Measurements from ENCODE around the gene CACNA1D.

Gene CACNA1D

DNA sequence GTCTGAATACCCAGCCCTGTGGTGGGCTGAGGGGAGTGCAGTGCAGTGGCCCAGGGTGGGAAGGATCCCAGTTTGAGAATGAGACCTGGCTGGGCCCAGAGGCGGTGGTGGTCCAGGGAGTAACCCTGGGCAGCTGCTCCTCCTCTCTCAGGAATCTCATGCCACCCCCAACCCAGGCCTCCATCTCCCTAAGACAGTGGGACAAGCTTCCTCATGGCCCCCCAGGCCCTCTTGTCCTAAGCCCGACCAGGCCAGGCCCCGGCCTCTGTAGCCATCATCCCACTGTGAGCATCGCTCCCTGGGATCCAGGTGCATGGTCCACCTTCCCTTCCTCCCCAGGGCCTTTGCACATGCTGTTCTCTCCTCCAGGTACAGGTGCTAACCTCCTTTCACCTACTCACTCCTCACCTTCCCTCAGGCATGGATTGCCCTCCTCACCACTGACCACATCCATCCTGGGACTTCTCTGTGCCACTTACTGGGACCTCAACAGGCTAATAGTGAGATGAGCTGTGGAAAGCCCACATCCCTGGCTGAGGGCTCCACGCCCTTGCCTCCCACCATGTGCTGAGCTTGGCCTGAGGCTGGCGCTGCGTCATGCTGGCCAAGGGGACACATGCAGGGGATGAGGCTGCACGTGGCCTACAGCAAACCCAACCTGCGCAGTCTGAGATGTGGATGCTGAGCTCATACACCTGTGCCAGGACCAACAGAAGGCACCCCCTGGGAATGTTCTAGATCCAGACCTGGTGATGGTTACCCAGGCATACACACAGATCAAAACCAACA is 341.9 kb downstream of the CACNA1D start:
- Histone ChIP-seq H3K36me3 (ENCODE audit: control insufficient read depth in 5 of 5, insufficient read depth in 5 of 5, low read length in 5 of 5) (no peaks in the 10 kb centered on the region), H3K4me3 (ENCODE audit: low read depth in 1 of 5, low read length in 5 of 5) (no peak overlapping the region), H3K27me3 (ENCODE audit: control insufficient read depth in 5 of 5, insufficient read depth in 4 of 5, low read length in 5 of 5) (no peaks in the 10 kb centered on the region), H3K27ac (ENCODE audit: low read depth, low read length) (no peak overlapping the region), H3K9ac (ENCODE audit: low read length in 5 of 5) (no peak overlapping the region), H3K9me3 (ENCODE audit: control insufficient read depth in 5 of 5, low read length in 5 of 5) (no peaks in the 10 kb centered on the region), H3K4me1 (ENCODE audit: control insufficient read depth in 5 of 5, insufficient read depth in 5 of 5, low read length in 5 of 5) (no peaks in the 10 kb centered on the region)

DNA sequence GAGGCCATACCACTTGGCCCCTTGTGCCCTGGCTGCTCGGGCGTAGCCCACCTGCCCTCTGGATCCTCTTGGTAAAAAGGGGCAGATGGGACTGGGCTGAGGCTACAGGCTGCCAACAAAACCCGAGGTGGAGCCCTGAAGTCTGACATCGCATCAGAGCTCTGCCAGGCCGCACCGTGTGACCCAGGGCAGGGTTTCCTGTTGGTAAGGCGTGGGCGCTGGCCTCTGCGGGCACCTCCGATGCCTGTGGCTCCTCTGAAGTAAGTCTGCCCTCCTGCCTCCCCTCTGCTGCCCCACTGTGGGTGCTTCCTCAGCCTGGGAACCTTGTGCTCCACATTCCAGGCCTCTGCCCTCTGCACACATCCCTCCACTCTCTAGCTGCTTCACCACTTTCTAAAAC is 342.9 kb downstream of the CACNA1D start:
- no peak overlapping the region for H3K27ac ChIP-seq (ENCODE audit: low read depth, low read length)
- H3K9ac ChIP-seq (ENCODE audit: low read length in 5 of 5), result no peak overlapping the region
- no peak overlapping the region for H3K4me3 ChIP-seq (ENCODE audit: low read depth in 1 of 5, low read length in 5 of 5)
- H3K27me3 ChIP-seq (ENCODE audit: control insufficient read depth in 5 of 5, insufficient read depth in 4 of 5, low read length in 5 of 5), result no peaks in the 10 kb centered on the region
- H3K4me1 ChIP-seq (ENCODE audit: control insufficient read depth in 5 of 5, insufficient read depth in 5 of 5, low read length in 5 of 5), result no peaks in the 10 kb centered on the region
- H3K9me3 ChIP-seq (ENCODE audit: control insufficient read depth in 5 of 5, low read length in 5 of 5), result no peaks in the 10 kb centered on the region
- no peaks in the 10 kb centered on the region for H3K36me3 ChIP-seq (ENCODE audit: control insufficient read depth in 5 of 5, insufficient read depth in 5 of 5, low read length in 5 of 5)

DNA sequence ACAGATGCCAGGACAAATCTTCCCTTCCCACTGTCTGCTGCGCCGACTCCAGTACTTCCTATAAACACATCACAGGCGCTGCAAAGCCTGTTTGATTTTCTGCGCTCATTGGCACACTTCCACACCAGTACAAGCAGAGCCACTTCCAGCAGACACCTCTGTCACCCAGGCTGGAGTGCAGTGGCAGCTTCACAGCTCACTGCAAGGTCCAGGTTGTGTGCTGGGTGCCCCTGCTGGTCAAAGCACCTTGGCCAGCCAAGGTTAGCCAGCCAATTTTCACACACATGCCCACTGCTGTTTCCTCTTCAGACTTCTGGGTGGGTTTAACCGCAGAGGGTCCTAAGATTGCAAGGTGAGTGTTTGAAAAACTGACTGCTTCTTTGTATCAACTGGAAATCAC is 346.9 kb downstream of the CACNA1D start:
- H3K27ac ChIP-seq (ENCODE audit: low read depth, low read length), result no peak overlapping the region
- H3K9me3 ChIP-seq (ENCODE audit: control insufficient read depth in 5 of 5, low read length in 5 of 5), result no peaks in the 10 kb centered on the region

DNA sequence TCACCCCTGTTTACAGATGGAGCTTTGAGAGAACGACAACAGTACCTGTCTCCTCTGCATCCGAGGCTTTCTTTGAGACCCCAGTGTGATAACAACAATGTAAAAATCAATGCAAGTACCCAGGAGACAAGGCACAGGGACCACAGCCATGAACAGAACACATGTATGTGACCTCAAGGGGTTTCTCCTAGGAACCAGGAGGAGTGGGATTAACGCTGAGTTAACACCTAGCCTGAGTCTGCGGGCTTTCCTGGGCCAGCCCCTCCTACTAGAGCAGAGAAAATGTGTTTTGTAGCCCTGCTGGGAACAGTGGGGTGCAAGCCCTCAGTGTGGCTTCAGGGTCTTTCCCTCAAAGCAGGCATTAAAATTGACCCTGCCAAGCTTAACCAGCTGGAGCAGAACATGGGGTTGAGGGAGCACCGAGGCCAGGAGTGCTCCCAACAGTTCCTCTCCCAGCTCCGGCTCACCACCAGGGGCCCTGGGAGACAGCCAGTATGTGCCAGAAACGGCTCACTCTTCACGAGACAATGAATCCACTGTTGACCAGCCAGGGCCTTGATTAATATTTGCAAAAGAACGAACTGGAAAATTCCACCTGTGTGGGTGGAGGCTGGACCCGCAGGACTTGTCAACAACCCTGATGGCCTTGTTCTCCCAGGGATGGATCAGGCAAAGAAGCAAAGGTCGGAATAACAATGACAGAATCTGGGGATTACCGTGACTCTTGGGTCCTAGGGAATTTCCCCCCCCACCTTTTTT is 348.2 kb downstream of the CACNA1D start:
- Histone ChIP-seq H3K4me3 (ENCODE audit: low read depth in 1 of 5, low read length in 5 of 5) (no peak overlapping the region), H3K4me1 (ENCODE audit: control insufficient read depth in 5 of 5, insufficient read depth in 5 of 5, low read length in 5 of 5) (peaks cover 0 to 18% (median 13%) of the 10 kb centered on the region in 5 donors), H3K27ac (ENCODE audit: low read depth, low read length) (no peak overlapping the region), H3K27me3 (ENCODE audit: control insufficient read depth in 5 of 5, insufficient read depth in 4 of 5, low read length in 5 of 5) (peaks cover 6 to 20% (median 12%) of the 10 kb centered on the region in 5 donors), H3K9me3 (ENCODE audit: control insufficient read depth in 5 of 5, low read length in 5 of 5) (no peaks in the 10 kb centered on the region), H3K36me3 (ENCODE audit: control insufficient read depth in 5 of 5, insufficient read depth in 5 of 5, low read length in 5 of 5) (no peaks in the 10 kb centered on the region), H3K9ac (ENCODE audit: low read length in 5 of 5) (no peak overlapping the region)

More for the DNA sequence above, 346.9 kb downstream of the CACNA1D start:
- H3K36me3 ChIP-seq (ENCODE audit: control insufficient read depth in 5 of 5, insufficient read depth in 5 of 5, low read length in 5 of 5), result no peaks in the 10 kb centered on the region
- H3K9ac ChIP-seq (ENCODE audit: low read length in 5 of 5), result no peak overlapping the region
- peaks cover 0 to 10% (median 4%) of the 10 kb centered on the region in 5 donors for H3K27me3 ChIP-seq (ENCODE audit: control insufficient read depth in 5 of 5, insufficient read depth in 4 of 5, low read length in 5 of 5)
- H3K4me1 ChIP-seq (ENCODE audit: control insufficient read depth in 5 of 5, insufficient read depth in 5 of 5, low read length in 5 of 5), result peaks cover 0 to 11% (median 7%) of the 10 kb centered on the region in 5 donors
- H3K4me3 ChIP-seq (ENCODE audit: low read depth in 1 of 5, low read length in 5 of 5), result no peak overlapping the region

DNA sequence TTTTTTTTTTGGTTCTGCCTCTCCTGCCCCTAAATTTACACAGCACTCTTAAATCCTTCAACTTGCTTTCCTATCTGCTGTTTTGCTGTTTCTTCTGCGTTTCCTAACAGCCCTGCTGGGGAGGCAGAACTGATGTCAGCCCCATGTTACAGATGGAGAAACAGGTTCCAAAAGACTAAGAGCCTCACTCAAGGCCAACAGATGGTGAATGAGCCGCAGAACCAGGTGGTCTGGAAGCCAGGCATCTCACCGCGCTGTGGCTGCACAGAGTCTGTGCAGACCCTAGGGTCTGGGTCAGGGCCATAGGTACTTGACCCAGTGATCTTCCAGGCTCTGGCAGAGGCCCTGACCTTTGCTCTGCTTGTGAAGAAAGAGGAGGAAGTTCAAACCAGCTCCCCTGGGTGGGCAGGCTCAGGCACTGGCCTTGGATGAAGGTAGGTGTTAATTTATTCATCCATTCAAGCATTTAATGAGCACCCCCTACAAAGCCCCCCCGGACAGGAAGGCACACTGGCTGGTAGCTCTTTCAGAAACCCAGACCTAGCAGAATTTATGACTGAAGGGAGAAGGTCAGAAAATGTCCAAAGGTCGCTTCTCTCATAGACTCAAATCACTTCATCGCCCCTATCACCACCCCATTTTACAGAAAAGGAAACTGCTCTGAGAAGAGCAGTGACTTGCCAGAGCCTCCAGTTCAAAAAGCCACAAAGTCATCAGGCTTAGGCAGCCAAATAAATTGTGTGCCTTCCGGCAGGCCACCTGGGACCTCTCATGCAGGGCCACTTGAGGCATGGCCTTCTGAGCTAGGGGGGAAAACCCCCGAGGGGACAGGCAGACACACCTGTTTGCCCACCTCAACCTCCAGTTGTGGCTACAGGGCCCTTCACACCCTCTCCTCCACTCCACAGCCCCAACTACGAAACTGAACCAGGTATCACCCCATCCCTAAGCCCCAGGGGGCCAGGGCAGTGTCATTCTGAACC is 349.1 kb downstream of the CACNA1D start:
- H3K9ac ChIP-seq (ENCODE audit: low read length in 5 of 5), result no peak overlapping the region
- no peaks in the 10 kb centered on the region for H3K36me3 ChIP-seq (ENCODE audit: control insufficient read depth in 5 of 5, insufficient read depth in 5 of 5, low read length in 5 of 5)
- peaks cover 6 to 21% (median 15%) of the 10 kb centered on the region in 5 donors for H3K27me3 ChIP-seq (ENCODE audit: control insufficient read depth in 5 of 5, insufficient read depth in 4 of 5, low read length in 5 of 5)
- H3K27ac ChIP-seq (ENCODE audit: low read depth, low read length), result no peak overlapping the region
- no peaks in the 10 kb centered on the region for H3K9me3 ChIP-seq (ENCODE audit: control insufficient read depth in 5 of 5, low read length in 5 of 5)
- H3K4me1 ChIP-seq (ENCODE audit: control insufficient read depth in 5 of 5, insufficient read depth in 5 of 5, low read length in 5 of 5), result peaks cover 0 to 18% (median 13%) of the 10 kb centered on the region in 5 donors
- no peak overlapping the region for H3K4me3 ChIP-seq (ENCODE audit: low read depth in 1 of 5, low read length in 5 of 5)

DNA sequence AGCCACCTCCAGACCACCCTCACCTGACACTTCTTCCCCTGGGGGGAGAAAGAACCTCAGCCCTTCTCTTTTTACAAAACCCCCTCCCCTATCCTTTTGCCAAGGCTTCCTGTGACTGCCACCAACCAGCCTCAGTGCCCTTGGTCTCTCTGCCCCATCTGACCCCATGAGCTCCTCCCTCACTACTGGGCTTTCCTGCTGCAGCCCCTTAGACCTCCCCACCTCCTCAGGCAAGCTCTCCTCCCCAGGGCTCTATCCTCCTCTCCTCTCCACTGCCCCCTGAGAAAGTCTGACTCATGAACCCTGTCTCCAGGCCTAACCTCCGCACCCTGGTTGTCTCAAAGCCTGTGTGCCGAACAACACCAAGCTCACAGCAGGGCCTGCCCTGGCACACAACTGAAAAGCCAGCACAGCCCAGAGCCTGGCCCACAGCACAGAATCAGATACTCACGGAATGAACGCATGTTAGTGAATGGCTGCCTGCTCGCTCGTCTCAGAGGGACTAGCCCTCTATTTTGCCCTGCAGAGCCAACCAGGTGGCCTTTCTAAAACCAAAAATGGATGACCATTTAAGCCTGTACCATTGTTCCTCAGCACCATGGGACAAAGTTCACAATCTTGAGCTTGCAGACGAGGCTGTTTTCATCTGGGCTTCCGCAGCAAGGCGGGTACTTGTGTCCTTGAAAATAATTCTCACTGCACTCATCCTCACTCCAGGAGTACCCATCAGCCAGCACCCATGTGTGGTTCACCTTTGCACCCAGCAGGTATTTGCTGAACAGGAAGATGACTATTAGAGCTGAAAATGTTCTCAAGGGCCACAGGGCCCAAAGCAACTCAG is 350.1 kb downstream of the CACNA1D start:
- Histone ChIP-seq H3K27ac (ENCODE audit: low read depth, low read length) (no peak overlapping the region), H3K4me3 (ENCODE audit: low read depth in 1 of 5, low read length in 5 of 5) (no peak overlapping the region), H3K9me3 (ENCODE audit: control insufficient read depth in 5 of 5, low read length in 5 of 5) (no peaks in the 10 kb centered on the region), H3K4me1 (ENCODE audit: control insufficient read depth in 5 of 5, insufficient read depth in 5 of 5, low read length in 5 of 5) (peaks cover 0 to 18% (median 13%) of the 10 kb centered on the region in 5 donors), H3K9ac (ENCODE audit: low read length in 5 of 5) (no peak overlapping the region), H3K36me3 (ENCODE audit: control insufficient read depth in 5 of 5, insufficient read depth in 5 of 5, low read length in 5 of 5) (no peaks in the 10 kb centered on the region), H3K27me3 (ENCODE audit: control insufficient read depth in 5 of 5, insufficient read depth in 4 of 5, low read length in 5 of 5) (peaks cover 6 to 24% (median 19%) of the 10 kb centered on the region in 5 donors)

DNA sequence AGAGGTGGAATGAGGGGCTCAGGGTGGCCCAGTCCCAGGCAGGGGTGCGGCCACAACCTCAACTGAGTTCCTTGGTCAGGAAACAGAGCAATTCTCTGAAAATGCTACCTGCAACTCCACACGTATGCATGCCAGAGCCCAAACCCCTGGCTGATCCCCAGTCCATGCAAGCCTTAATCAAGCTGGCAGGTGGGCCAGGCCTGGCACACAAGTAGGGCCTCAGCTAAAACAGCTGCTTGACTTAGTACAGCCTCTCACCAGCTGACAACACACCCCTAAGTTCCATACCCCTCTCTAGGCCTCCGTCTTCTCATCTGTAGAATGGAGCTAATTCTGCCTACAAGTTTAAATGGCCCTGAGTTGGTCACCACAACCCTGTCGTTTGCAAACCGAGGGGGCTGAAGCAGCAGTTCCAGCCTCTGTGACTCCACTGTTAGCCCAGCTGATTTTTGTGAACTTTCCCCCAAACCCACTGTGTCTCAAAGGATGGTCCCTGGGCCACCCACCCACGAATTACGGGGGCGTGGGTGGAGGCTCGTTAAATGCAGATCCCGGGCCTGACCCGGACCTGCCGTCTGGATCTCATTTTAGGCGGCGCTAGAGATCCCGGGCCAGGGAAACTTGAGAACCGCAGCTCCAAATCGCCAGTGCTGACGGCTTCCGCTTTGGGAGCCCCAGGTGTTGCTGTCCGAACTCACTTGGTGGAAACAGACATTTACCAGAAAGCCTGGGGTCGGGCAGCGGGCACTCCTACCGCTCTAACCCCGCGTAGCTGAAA is 350.9 kb downstream of the CACNA1D start:
- Histone ChIP-seq H3K27ac (ENCODE audit: low read depth, low read length) (no peak overlapping the region), H3K27me3 (ENCODE audit: control insufficient read depth in 5 of 5, insufficient read depth in 4 of 5, low read length in 5 of 5) (peaks cover 6 to 24% (median 19%) of the 10 kb centered on the region in 5 donors), H3K4me3 (ENCODE audit: low read depth in 1 of 5, low read length in 5 of 5) (peak overlapping the region; percentile 67 to 79 (median 76))

DNA sequence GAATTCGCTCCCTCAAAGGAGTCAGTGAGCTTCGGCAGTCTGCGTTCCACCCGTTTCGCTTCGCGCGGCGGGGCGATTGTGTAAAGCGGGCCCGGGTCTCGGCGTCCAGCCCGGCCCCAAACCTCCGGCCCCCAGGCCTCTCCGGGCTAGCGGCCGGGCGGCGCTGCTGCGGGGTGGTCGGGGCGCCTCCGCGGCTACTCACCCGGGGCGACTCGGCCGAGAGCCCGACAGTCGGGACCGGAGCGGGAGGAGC is 351.4 kb downstream of the CACNA1D start:
- H3K36me3 ChIP-seq (ENCODE audit: control insufficient read depth in 5 of 5, insufficient read depth in 5 of 5, low read length in 5 of 5), result no peaks in the 10 kb centered on the region
- no peaks in the 10 kb centered on the region for H3K9me3 ChIP-seq (ENCODE audit: control insufficient read depth in 5 of 5, low read length in 5 of 5)
- peak overlapping the region in 2 of 5 donors; percentile 49 to 62 for H3K9ac ChIP-seq (ENCODE audit: low read length in 5 of 5)
- peak overlapping the region; percentile 67 to 79 (median 76) for H3K4me3 ChIP-seq (ENCODE audit: low read depth in 1 of 5, low read length in 5 of 5)
- H3K27ac ChIP-seq (ENCODE audit: low read depth, low read length), result no peak overlapping the region
- peaks cover 0 to 18% (median 13%) of the 10 kb centered on the region in 5 donors for H3K4me1 ChIP-seq (ENCODE audit: control insufficient read depth in 5 of 5, insufficient read depth in 5 of 5, low read length in 5 of 5)
- H3K27me3 ChIP-seq (ENCODE audit: control insufficient read depth in 5 of 5, insufficient read depth in 4 of 5, low read length in 5 of 5), result peaks cover 6 to 24% (median 19%) of the 10 kb centered on the region in 5 donors

More for the DNA sequence above, 350.9 kb downstream of the CACNA1D start:
- Histone ChIP-seq H3K9ac (ENCODE audit: low read length in 5 of 5) (peak overlapping the region in 2 of 5 donors; percentile 49 to 62), H3K9me3 (ENCODE audit: control insufficient read depth in 5 of 5, low read length in 5 of 5) (no peaks in the 10 kb centered on the region), H3K4me1 (ENCODE audit: control insufficient read depth in 5 of 5, insufficient read depth in 5 of 5, low read length in 5 of 5) (peaks cover 0 to 18% (median 13%) of the 10 kb centered on the region in 5 donors), H3K36me3 (ENCODE audit: control insufficient read depth in 5 of 5, insufficient read depth in 5 of 5, low read length in 5 of 5) (no peaks in the 10 kb centered on the region)
